PC-9 (cell line): ENCODE results near the gene MTX3. TPM values are rescaled to one million over a fixed set of nuclear protein-coding genes. Genes with fewer than 3 reads are reported as not detected.

Experiments
- BruUV-seq: library from RNA; stranded (reverse); fragments of 400-500 nt; replicated peaks from 2 replicates; lab custom pipeline; 2021; lab: Mats Ljungman, UMichigan
- CTCF ChIA-PET: fragments of 300-600 bp; sonication (Branson Sonifier 250); formaldehyde crosslinking; loops from one replicate; lab custom pipeline; 2022; ENCODE audit warnings: antibody characterized with exemption; lab: Charles Lee
- POLR2A ChIA-PET: fragments of 300-600 bp; sonication (Branson Sonifier 250); formaldehyde crosslinking; loops from one replicate; lab custom pipeline; 2022; ENCODE audit warnings: antibody characterized with exemption; ENCODE audit not compliant: unreplicated experiment; lab: Charles Lee
- DNase-seq, 2 experiments: peaks; one replicate each; pipeline versions ENCODE4 v3.0.0 to v3.0.0-alpha.2; 2015 to 2022; ENCODE audit warnings: mixed read lengths in 1 of 2
- H2AFZ ChIP-seq: fragments of 200-600 bp; sonication (generic); 2 replicates; pipeline ENCODE4 v1.8.1; 2017; ENCODE audit warnings: antibody characterized with exemption
- H3F3A ChIP-seq: fragments of 200-600 bp; sonication (generic); 2 replicates; pipeline ENCODE4 v1.8.1; 2017; ENCODE audit warnings: antibody characterized with exemption, mild to moderate bottlenecking, low read depth; ENCODE audit not compliant: insufficient read depth
- H3K27ac ChIP-seq: fragments of 200-600 bp; sonication (generic); 2 replicates; pipeline ENCODE4 v1.6.1; 2016; ENCODE audit warnings: mixed run types
- H3K27me3 ChIP-seq: fragments of 200-600 bp; sonication (generic); 2 replicates; pipeline ENCODE4 v1.6.1; 2016; ENCODE audit warnings: low read depth, mixed run types; ENCODE audit not compliant: insufficient read depth
- H3K36me3 ChIP-seq: fragments of 200-600 bp; sonication (generic); 2 replicates; pipeline ENCODE4 v1.6.1; 2016; ENCODE audit warnings: low read depth, mixed run types
- H3K4me1 ChIP-seq: fragments of 200-600 bp; sonication (generic); replicated peaks from 2 replicates; pipeline ENCODE4 v1.6.1; 2016; ENCODE audit warnings: mixed run types; ENCODE audit not compliant: insufficient read depth
- H3K4me2 ChIP-seq: fragments of 200-600 bp; sonication (generic); 2 replicates; pipeline ENCODE4 v1.6.1; 2017; ENCODE audit warnings: mixed run types
- H3K4me3 ChIP-seq: fragments of 200-600 bp; sonication (generic); 2 replicates; pipeline ENCODE4 v1.6.1; 2016; ENCODE audit warnings: mixed run types
- H3K79me2 ChIP-seq: fragments of 200-600 bp; sonication (generic); 2 replicates; pipeline ENCODE4 v1.6.1; 2017; ENCODE audit warnings: low read depth, mixed run types
- H3K9me2 ChIP-seq: fragments of 200-600 bp; sonication (generic); 2 replicates; pipeline ENCODE4 v1.8.1; 2017; ENCODE audit warnings: mild to moderate bottlenecking; ENCODE audit not compliant: insufficient read depth
- H3K9me3 ChIP-seq: fragments of 200-600 bp; sonication (generic); 2 replicates; pipeline ENCODE4 v1.8.1; 2016; ENCODE audit warnings: low read depth; ENCODE audit not compliant: insufficient read depth
- H4K20me1 ChIP-seq: fragments of 200-600 bp; sonication (generic); 2 replicates; pipeline ENCODE4 v1.8.1; 2017; ENCODE audit not compliant: insufficient read depth
- CTCF ChIP-seq: fragments of 200-600 bp; sonication (generic); conservative IDR thresholded peaks from 2 replicates; pipeline ENCODE4 v1.6.1; 2017; ENCODE audit warnings: mixed run types, antibody characterized with exemption, mild to moderate bottlenecking, moderate library complexity
- EZH2 ChIP-seq: fragments of 200-600 bp; sonication (generic); IDR thresholded peaks from 2 replicates; pipeline ENCODE4 v1.8.0; 2017; ENCODE audit warnings: antibody characterized with exemption, low read depth
- intact Hi-C: fragments of 100-400 bp; cut with micrococcal nuclease; formaldehyde crosslinking; loops from one replicate; pipeline ENCODE4 v1.10.0; 2022; ENCODE audit not compliant: unreplicated experiment
- total RNA-seq: library from RNA; stranded (reverse); gene quantifications from 2 replicates; pipeline ENCODE4 v1.2.3, GENCODE V29; 2021

MTX3 gene
- total RNA-seq, 1 experiment from 2014 or later: 22.8 TPM

GRCh38 chr5:79936646-79937216 lies 54.3 kb downstream of the MTX3 start:
- intact Hi-C loops: no loop called here
- ChIA-PET POLR2A (no interaction called here), CTCF (no interaction called here)
- TF ChIP-seq EZH2 (no peak), CTCF (no peak)
- H3K4me3 ChIP-seq: no peak overlapping the region
- H3K79me2 ChIP-seq: no peaks in the 10 kb centered on the region
- no peak overlapping the region for H3K4me2 ChIP-seq
- H3F3A ChIP-seq: no peaks in the 10 kb centered on the region
- H2AFZ ChIP-seq: no peak overlapping the region
- H3K4me1 ChIP-seq: no peaks in the 10 kb centered on the region
- no peak overlapping the region for H3K27ac ChIP-seq
- no peaks in the 10 kb centered on the region for H3K9me2 ChIP-seq
- no peaks in the 10 kb centered on the region for H3K36me3 ChIP-seq
- no peaks in the 10 kb centered on the region for H4K20me1 ChIP-seq
- H3K9me3 ChIP-seq: no peaks in the 10 kb centered on the region
- no peaks in the 10 kb centered on the region for H3K27me3 ChIP-seq
- no peak for DNase-seq
- no TSS peak for BruUV-seq

GRCh38 chr5:79936002-79936645 lies 54.9 kb downstream of the MTX3 start:
- no peaks in the 10 kb centered on the region for H4K20me1 ChIP-seq
- H3F3A ChIP-seq: no peaks in the 10 kb centered on the region
- H3K4me2 ChIP-seq: no peak overlapping the region
- DNase-seq: no peak
- ChIA-PET CTCF (no interaction called here), POLR2A (no interaction called here)
- no peak overlapping the region for H2AFZ ChIP-seq
- TF ChIP-seq CTCF (no peak), EZH2 (no peak)
- BruUV-seq: no TSS peak
- H3K36me3 ChIP-seq: no peaks in the 10 kb centered on the region
- H3K9me3 ChIP-seq: no peaks in the 10 kb centered on the region
- H3K4me1 ChIP-seq: no peaks in the 10 kb centered on the region
- intact Hi-C loops: no loop called here
- no peaks in the 10 kb centered on the region for H3K9me2 ChIP-seq
- H3K27me3 ChIP-seq: no peaks in the 10 kb centered on the region
- H3K27ac ChIP-seq: no peak overlapping the region
- H3K4me3 ChIP-seq: no peak overlapping the region
- H3K79me2 ChIP-seq: no peaks in the 10 kb centered on the region

- CTCF ChIA-PET: interaction anchor here (0.8 kb wide), 1 partner anchor 40 kb away, joined by 3 read pairs; no protein-coding TSS in a partner anchor
- Histone ChIP-seq H3K4me3 (no peak overlapping the region), H2AFZ (no peak overlapping the region), H4K20me1 (no peaks in the 10 kb centered on the region), H3K27ac (no peak overlapping the region), H3F3A (no peaks in the 10 kb centered on the region), H3K36me3 (no peaks in the 10 kb centered on the region), H3K79me2 (no peaks in the 10 kb centered on the region), H3K9me2 (no peaks in the 10 kb centered on the region), H3K9me3 (no peaks in the 10 kb centered on the region), H3K4me1 (no peaks in the 10 kb centered on the region), H3K4me2 (no peak overlapping the region), H3K27me3 (no peaks in the 10 kb centered on the region)
- intact Hi-C loops: no loop called here
- no peak for TF ChIP-seq CTCF
- no peak for TF ChIP-seq EZH2
- no TSS peak for BruUV-seq
- POLR2A ChIA-PET: no interaction called here
- no peak for DNase-seq
Observed at GRCh38 chr5:79934681-79935080, 56.4 kb downstream of the MTX3 start.
